Lower lobe of right lung (tissue), 2 donors: Measurements from ENCODE around the gene PRKAR1B. TPM values are rescaled to one million over a fixed set of nuclear protein-coding genes. Genes with fewer than 3 reads are reported as not detected.

Experiments
- ATAC-seq, 2 donors: fragments of 200-7000 bp; cut with Tn5 transposase; one replicate each; pipeline ENCODE4 v1.9.1; 2020 to 2022; ENCODE audit warnings: mild to moderate bottlenecking in 2 of 2, moderate library complexity in 2 of 2
- DNase-seq: peaks from one replicate; pipeline ENCODE4 v3.0.0-alpha.2; 2020
- H3K27ac ChIP-seq: fragments of 200-600 bp; one replicate; pipeline ENCODE4 v1.8.0; 2022
- H3K27me3 ChIP-seq: fragments of 200-600 bp; one replicate; pipeline ENCODE4 v1.8.0; 2022; ENCODE audit warnings: low read depth
- H3K36me3 ChIP-seq: fragments of 200-600 bp; one replicate; pipeline ENCODE4 v1.8.0; 2022; ENCODE audit warnings: mild to moderate bottlenecking
- H3K4me1 ChIP-seq: fragments of 200-600 bp; one replicate; pipeline ENCODE4 v1.8.0; 2022
- H3K4me3 ChIP-seq: fragments of 200-600 bp; one replicate; pipeline ENCODE4 v1.8.0; 2022; ENCODE audit warnings: mild to moderate bottlenecking
- H3K9me3 ChIP-seq: fragments of 200-600 bp; one replicate; pipeline ENCODE4 v1.8.0; 2022
- CTCF ChIP-seq: fragments of 200-600 bp; IDR thresholded peaks from one replicate; pipeline ENCODE4 v1.8.0; 2022; ENCODE audit warnings: antibody characterized with exemption, mild to moderate bottlenecking
- intact Hi-C: fragments of 100-400 bp; cut with DNase I; formaldehyde crosslinking; loops from one replicate; pipeline ENCODE4 v1.11.0; 2022
- total RNA-seq: library from RNA; stranded (reverse); fragmentation: NEBNext Ultra II Directional; extraction: Animal tissue kit (Norgen Biotek cat#: 25700); gene quantifications from one replicate; pipeline ENCODE4 v1.2.1, GENCODE V29; 2021
- donor health status: DM: no; HTN: yes; CAD: no; lungs with severe emphysema.

Gene PRKAR1B
- total RNA-seq, 1 donor from 2014 or later, result 16.8 TPM

DNA sequence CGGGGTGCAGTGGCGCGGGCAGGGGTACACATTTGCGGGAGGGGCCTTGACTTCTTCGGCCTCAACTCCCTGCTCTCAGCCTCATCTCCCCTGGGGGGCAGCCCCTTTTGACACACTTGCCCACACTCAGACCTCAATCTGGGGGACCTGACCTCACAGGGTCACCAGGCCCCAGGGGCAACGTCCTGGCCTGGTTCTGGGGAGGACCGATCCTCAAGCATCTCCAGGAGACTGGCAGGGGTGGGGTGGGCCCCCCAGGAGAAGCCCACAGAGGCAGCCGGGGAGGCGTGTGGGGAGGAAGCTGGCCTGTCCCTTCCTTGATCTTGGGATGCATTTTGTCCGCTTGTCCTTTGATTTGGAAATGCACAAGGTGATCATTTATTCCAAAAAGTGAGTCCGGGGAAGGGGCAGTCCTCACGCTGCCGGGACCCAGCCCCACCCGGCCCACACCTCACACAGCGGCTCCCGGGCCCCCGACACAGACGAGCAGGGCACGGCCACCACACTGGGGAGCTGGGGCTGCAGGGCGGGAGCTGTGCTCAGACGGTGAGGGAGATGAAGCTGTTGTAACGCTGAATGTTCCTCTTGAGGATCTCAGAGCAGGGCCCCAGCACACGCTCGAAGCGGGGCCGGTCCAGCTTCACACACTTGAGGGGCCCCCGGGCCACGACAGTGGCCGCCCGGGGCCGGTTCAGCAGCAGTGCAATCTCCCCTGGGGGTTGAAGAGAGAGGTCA, 177.0 kb downstream of the PRKAR1B start:
- H3K4me1 ChIP-seq, result no peaks in the 10 kb centered on the region
- no peak overlapping the region for H3K27ac ChIP-seq
- H3K27me3 ChIP-seq, result no peaks in the 10 kb centered on the region
- peaks cover 3% of the 10 kb centered on the region for H3K36me3 ChIP-seq
- intact Hi-C loops, result no loop called here
- DNase-seq (no peak), ATAC-seq (no peak)
- no peak overlapping the region for H3K4me3 ChIP-seq
- no peaks in the 10 kb centered on the region for H3K9me3 ChIP-seq
- TF ChIP-seq CTCF, result no peak

GRCh38 chr7:549066-549890, 177.8 kb downstream of the PRKAR1B start:
- no peaks in the 10 kb centered on the region for H3K4me1 ChIP-seq
- TF ChIP-seq CTCF, result no peak
- H3K9me3 ChIP-seq, result no peaks in the 10 kb centered on the region
- DNase-seq, result no peak
- peaks cover 3% of the 10 kb centered on the region for H3K36me3 ChIP-seq
- no peaks in the 10 kb centered on the region for H3K27me3 ChIP-seq
- no peak overlapping the region for H3K4me3 ChIP-seq
- intact Hi-C loops, result no loop called here
- ATAC-seq, result no peak
- no peak overlapping the region for H3K27ac ChIP-seq

DNA sequence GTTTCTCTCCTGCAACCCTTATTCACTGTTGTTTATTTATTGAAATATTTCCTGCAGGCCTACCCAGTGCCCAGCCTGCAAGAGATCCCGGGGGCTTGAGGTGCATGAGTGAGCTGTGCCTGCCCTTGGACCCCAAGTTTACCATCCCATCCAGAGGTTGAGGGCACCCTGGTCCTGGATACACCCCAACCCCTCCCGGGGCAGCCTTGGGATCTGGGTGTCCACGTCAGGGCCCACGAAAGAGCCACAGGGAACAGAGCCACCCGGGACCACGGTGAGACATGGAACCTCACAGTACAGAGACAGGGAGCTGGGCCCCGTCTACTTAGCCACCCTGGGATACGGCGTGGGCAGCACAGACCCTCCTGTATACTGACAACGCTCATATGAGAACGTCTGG, 178.7 kb downstream of the PRKAR1B start:
- ATAC-seq, result no peak
- intact Hi-C loops, result no loop called here
- H3K4me1 ChIP-seq, result no peaks in the 10 kb centered on the region
- H3K27ac ChIP-seq, result no peak overlapping the region
- H3K4me3 ChIP-seq, result no peak overlapping the region
- no peak for DNase-seq
- H3K9me3 ChIP-seq, result no peaks in the 10 kb centered on the region
- H3K36me3 ChIP-seq, result peaks cover 3% of the 10 kb centered on the region
- no peaks in the 10 kb centered on the region for H3K27me3 ChIP-seq
- no peak for TF ChIP-seq CTCF

GRCh38 chr7:545470-545869, 181.6 kb downstream of the PRKAR1B start:
- no peak for ATAC-seq
- intact Hi-C loops, result no loop called here
- H3K9me3 ChIP-seq, result no peaks in the 10 kb centered on the region
- H3K4me3 ChIP-seq, result no peak overlapping the region
- peaks cover 3% of the 10 kb centered on the region for H3K36me3 ChIP-seq
- peak; percentile 6 for DNase-seq
- H3K27ac ChIP-seq, result no peak overlapping the region
- H3K4me1 ChIP-seq, result no peaks in the 10 kb centered on the region
- H3K27me3 ChIP-seq, result no peaks in the 10 kb centered on the region
- TF ChIP-seq CTCF, result no peak

GRCh38 chr7:544338-545221, 182.5 kb downstream of the PRKAR1B start:
- intact Hi-C loops, result no loop called here
- no peak overlapping the region for H3K27ac ChIP-seq
- H3K36me3 ChIP-seq, result no peaks in the 10 kb centered on the region
- no peak for ATAC-seq
- H3K4me1 ChIP-seq, result no peaks in the 10 kb centered on the region
- peak; percentile 34 for DNase-seq
- no peaks in the 10 kb centered on the region for H3K9me3 ChIP-seq
- TF ChIP-seq CTCF, result no peak
- H3K27me3 ChIP-seq, result no peaks in the 10 kb centered on the region
- H3K4me3 ChIP-seq, result no peak overlapping the region
